Occipital lobe (tissue), 2 donors: ENCODE measurements around the gene STK17B. TPM values are rescaled to one million over a fixed set of nuclear protein-coding genes. Genes with fewer than 3 reads are reported as not detected.

Experiments used
- DNase-seq: peaks from one replicate; lab custom pipeline; 2025; lab: John Stamatoyannopoulos, UW
- total RNA-seq: library from RNA; depleted of rRNA; stranded (reverse); fragments of >200 nt; gene quantifications from one replicate; pipeline ENCODE4 v1.2.3, GENCODE V29; 2014

Gene STK17B
- total RNA-seq, 1 donor from 2014 or later = 8.1 TPM

- no peak for DNase-seq
These were observed 12.0 kb downstream of the STK17B start for GRCh38 chr2:196159221-196159892.

DNA sequence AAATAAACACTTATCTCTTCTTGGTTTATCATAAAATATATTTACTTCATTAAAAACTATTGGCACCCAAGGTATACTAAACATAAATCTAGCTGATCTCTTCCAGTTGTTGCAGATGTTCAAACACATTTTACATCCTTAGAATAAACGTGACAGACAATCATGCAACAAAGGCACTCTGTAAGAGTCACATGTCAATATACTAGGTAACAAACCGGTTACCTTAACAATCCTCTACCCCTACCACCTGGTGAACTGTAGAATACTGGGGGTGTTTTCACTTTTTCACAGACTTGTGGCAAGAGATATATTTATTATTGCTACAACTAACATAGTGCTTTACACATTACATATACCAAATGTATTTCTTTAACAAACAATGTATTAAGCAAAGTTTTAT, 15.8 kb downstream of the STK17B start:
- DNase-seq = no peak

GRCh38 chr2:196153480-196153879, 17.9 kb downstream of the STK17B start:
- no peak for DNase-seq

DNA sequence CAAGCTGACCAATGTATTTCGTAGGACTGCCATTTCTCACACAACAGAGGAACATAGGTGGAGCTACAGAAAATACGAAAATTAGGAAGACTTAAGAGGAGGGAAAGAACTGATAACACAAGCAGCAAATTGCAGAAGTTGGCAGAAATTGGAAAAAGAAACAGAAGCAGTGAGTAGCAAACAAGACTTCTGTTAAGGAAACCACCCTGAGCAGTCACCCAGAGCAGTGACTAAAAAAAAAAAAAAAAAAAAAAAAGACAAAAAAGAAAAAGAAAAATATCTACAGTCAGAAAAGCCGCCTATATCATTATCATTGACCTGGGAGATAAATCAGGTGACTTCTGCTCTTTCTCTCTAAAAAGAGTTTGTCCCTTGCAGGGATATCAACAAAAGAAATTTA, 21.4 kb downstream of the STK17B start:
- no peak for DNase-seq

DNA sequence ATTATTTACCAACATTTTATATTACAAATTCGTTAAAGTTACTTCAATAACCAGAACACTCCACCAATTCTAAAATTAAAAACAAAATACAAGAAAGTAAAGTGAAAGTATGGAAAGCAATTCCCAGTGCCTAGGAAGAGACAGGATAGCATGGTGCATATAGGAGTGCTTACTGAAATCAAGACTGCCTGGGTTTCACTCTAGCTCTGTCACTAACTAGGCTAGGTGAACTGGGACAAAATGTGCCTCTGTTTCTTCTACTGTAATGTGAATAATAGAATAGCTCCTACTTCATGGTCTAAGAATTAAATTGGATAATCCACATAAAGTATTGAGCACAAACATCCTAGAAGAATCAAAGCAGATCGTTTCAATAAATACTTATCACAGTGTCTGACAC, 22.6 kb downstream of the STK17B start:
- DNase-seq = no peak

DNA sequence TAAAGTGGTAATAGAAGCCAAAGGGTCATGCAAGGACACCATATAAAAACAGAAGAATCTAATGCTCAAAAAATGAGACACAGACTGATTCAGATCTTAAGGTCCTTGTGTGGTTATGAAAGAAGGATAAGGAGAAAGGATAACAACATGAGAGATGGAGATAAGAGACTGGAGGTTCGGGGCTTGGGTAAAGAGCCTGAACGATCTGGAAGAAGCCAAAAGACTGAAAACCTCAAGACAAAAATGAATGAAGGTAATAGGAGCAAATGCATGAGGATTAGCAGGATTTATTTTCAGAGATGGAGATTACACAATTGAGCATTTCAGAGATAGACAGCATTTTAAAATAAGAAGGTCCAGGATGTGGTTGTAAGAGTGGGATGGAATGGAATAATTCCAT, 26.1 kb downstream of the STK17B start:
- DNase-seq = no peak

GRCh38 chr2:196144513-196145126, 26.8 kb downstream of the STK17B start:
- no peak for DNase-seq

DNA sequence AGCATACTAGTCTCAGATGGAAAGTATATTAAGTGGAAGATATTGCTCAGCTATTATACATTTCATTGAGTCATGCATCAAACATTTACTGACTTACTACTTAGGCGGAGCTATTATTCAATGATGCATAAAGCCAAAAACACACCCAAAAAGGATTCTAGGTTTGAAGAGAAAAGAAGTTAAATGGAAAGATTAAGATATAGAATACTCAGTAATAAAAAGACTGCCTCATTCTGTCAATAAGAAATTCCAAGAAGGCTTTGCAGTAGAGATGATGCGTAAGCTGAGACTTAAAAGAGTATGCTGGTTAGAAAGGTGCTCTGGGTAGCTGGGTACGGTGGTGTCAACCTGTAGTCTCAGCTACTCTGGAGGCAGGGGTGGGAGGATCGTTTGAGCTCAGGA, 27.6 kb downstream of the STK17B start:
- DNase-seq = no peak

DNA sequence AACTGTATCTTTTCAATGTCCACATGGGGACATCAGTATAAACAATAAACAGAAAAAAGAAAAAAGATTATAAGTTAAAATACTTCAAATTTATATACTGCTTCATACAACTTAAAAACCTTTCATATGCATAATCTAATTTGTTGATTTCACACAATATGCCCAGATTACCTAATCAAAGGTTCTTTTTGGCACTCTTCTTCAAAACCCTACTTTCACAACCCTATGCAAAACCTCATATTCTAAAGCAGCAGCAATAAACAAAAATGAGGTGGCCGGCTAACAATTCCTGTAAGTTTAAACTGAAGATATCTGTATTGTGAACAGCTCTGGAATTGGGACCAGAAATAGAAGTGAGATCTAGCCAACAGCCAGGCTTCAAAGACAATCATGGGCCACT, 28.6 kb downstream of the STK17B start:
- DNase-seq = no peak

- DNase-seq = no peak
These were observed 31.2 kb downstream of the STK17B start for GRCh38 chr2:196140213-196140612.

GRCh38 chr2:196137271-196137670, 34.1 kb downstream of the STK17B start:
- DNase-seq = no peak

- no peak for DNase-seq
These were observed 35.2 kb downstream of the STK17B start for GRCh38 chr2:196136151-196136550.

GRCh38 chr2:196131949-196132925, 39.1 kb downstream of the STK17B start:
- DNase-seq = no peak

DNA sequence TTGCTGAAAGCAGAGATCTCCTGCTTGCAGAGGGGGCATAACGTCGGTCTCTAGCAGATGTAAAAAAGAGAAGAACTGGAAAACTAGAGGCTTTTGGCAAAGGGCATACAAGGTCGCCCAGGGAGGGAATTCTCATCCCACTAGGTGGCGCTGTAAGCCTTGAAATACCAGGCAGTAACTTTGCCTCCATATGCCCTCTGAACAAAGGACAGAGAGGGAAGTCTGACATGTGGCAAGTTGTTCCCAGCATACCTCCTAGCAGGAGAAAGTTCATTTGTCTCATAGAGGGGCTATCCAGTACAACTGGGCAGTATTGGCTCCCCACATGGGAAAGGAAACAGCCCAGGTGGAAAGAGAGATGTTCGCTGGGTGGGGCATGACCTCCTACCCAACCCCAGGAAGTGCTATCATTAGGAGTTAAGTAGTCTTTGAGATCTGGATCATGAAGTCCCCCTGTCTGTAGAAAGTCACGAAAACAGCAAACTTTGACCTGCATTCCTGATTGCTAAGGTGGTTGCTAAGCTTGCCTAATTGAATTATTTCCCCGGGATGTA, 39.9 kb downstream of the STK17B start:
- no peak for DNase-seq

DNA sequence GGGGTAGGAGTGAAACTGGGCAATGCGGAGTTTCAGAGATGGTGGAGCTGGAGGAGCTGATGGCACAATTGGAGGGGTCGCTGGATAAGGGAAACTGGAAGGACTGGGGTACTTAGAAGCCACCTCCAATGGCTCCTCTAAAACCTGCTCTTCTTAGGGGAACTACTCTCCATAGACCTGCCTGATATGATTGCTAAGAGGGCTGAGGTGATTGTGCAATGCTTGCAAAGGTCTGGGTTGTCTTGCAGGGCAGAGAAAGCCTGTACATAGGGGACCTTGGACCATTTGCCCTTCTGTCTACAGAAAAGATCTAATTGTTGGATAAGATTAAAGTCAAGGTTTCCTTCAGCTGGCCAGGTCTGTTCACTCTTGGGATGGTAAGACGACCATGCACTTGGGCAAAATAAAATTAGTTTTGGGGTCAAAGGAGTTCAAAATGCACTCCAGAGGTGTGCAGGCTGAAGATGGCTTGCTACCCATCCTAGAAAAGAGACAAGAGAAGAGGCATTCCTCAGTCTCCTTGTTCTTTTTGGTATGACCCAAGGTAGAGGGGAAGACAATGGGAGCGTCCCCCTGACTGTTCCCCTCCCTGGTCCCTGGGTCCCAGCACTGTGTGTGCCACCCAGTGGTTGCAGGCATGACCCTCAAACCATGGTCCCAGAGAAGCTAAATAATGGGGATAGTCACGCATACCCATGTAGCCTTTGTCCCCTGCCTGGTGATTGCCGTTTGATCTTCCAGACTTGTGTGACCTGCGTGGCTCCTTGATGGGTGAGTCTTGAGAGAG, 41.1 kb downstream of the STK17B start:
- DNase-seq = no peak

DNA sequence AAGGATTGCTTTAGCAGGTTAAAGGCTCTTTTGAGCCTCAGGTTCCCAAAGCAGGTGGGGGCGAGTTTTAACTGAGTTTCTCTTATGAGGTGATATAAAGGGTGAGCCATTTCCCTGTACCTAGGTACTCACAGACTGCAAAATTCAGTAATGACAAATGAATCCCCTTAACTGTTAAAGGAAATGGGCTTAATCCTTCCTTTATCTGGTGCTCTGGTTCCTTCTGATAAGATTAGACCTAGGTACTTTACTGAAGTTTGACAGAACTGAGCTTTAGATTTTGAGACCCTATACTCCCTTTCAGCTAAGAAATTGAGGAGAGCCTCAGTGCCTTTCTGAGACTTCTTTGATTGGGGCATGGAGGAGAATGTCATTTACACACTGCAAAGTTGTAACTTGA, 42.6 kb downstream of the STK17B start:
- DNase-seq = no peak

DNA sequence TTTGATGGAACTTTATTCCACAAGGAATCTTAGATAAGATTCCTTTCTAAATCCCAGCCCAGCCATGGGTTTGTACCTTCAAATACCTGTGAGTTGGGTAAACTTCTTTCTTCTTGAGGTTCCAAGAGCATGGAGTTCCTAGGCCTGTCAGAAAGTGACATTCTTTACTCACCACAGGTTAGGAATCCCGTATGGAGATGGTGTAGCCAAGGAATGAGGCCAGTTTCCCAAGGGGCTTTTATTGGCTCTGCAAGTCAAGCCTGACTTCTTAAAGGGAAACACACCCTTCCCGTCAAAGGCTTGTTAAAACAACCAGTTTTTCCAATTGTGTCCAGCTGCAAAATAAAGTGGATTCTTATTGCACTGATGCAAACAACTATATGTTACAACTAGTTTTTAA, 45.8 kb downstream of the STK17B start:
- no peak for DNase-seq

- no peak for DNase-seq
These were observed 47.6 kb downstream of the STK17B start for GRCh38 chr2:196123679-196124373.

DNA sequence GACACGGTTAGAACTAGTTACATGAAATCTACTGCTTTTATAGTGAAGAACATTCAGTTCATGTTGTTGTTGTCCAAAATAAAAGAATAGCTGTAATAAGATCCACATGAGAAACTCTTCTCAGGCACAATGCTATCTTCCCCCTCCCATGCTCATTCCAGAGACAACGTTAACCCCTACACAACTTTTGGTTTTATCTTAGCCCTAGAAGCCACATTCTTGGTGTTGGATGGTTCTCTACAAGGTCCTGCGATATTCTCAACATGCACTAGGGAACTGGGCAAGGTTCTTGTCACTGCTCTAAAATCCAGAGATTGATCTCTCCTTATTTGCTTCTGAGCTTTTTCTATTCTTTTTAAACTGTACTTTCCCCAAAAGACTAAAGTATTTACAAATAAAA, 51.5 kb downstream of the STK17B start:
- no peak for DNase-seq

- no peak for DNase-seq
These were observed 54.1 kb downstream of the STK17B start for GRCh38 chr2:196117214-196117705.
